Duodenal mucosa (tissue), 2 donors: Measurements from ENCODE around the gene ZNF580.

ENCODE experiments used
- H3K27ac ChIP-seq: one replicate; pipeline ENCODE4 v1.7.0; 2013; ENCODE audit warnings: low read depth, low read length
- H3K27me3 ChIP-seq, 2 donors: one replicate each; pipeline ENCODE4 v1.7.0; 2013; ENCODE audit warnings: low read length in 2 of 2, control low read depth in 1 of 2; ENCODE audit not compliant: insufficient read depth in 2 of 2, control insufficient read depth in 1 of 2
- H3K36me3 ChIP-seq, 2 donors: one replicate each; pipeline ENCODE4 v1.7.0; 2013; ENCODE audit warnings: low read length in 2 of 2, control low read depth in 1 of 2; ENCODE audit not compliant: insufficient read depth in 2 of 2, control insufficient read depth in 1 of 2
- H3K4me1 ChIP-seq, 2 donors: one replicate each; pipeline ENCODE4 v1.7.0; 2013; ENCODE audit warnings: low read length in 2 of 2, control low read depth in 1 of 2; ENCODE audit not compliant: insufficient read depth in 2 of 2, control insufficient read depth in 1 of 2
- H3K4me3 ChIP-seq, 2 donors: one replicate each; pipeline ENCODE4 v1.7.0; 2013; ENCODE audit warnings: low read length in 2 of 2, low read depth in 1 of 2
- H3K9ac ChIP-seq, 2 donors: one replicate each; pipeline ENCODE4 v1.7.0; 2013; ENCODE audit warnings: low read length in 2 of 2, low read depth in 1 of 2
- H3K9me3 ChIP-seq, 2 donors: one replicate each; pipeline ENCODE4 v1.7.0; 2013; ENCODE audit warnings: low read length in 2 of 2, control low read depth in 1 of 2; ENCODE audit not compliant: control insufficient read depth in 1 of 2

Gene ZNF580

DNA sequence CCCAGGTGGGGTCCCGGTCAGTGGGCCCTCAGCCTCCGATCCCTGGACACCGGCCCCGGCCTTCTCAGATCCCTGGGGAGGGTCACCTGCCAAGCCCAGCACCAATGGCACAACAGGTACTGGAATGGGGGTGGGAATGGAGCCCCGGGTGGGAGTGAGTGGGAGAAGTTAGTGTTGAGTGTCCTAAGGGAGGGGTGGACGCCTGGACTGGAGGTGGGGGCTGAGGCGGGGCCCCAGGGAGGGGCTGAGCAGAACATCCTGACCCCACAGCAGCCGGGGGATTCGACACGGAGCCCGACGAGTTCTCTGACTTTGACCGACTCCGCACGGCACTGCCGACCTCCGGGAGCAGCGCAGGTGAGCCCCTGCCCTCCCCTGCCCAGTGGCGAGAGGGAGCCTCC lies 51.9 kb downstream of the ZNF580 start:
- H3K9me3 ChIP-seq = no peaks in the 10 kb centered on the region
- no peak overlapping the region for H3K4me3 ChIP-seq
- no peak overlapping the region for H3K27ac ChIP-seq
- H3K27me3 ChIP-seq = no peaks in the 10 kb centered on the region
- H3K36me3 ChIP-seq = peaks cover 58 to 83% of the 10 kb centered on the region in 2 donors
- peaks cover 14 to 16% of the 10 kb centered on the region in 2 donors for H3K4me1 ChIP-seq
- H3K9ac ChIP-seq = no peak overlapping the region
